Uterine smooth muscle cell (primary cell): ENCODE measurements around the gene BLZF1. TPM values are rescaled to one million over a fixed set of nuclear protein-coding genes. Genes with fewer than 3 reads are reported as not detected.

Source experiments
- total RNA-seq: library from RNA; depleted of rRNA; stranded (reverse); fragments of >200 nt; gene quantifications from 2 replicates; pipeline ENCODE4 v1.2.3, GENCODE V29; 2014

The BLZF1 gene
- 40.5 and 44.6 TPM in 2 replicates for total RNA-seq

DNA sequence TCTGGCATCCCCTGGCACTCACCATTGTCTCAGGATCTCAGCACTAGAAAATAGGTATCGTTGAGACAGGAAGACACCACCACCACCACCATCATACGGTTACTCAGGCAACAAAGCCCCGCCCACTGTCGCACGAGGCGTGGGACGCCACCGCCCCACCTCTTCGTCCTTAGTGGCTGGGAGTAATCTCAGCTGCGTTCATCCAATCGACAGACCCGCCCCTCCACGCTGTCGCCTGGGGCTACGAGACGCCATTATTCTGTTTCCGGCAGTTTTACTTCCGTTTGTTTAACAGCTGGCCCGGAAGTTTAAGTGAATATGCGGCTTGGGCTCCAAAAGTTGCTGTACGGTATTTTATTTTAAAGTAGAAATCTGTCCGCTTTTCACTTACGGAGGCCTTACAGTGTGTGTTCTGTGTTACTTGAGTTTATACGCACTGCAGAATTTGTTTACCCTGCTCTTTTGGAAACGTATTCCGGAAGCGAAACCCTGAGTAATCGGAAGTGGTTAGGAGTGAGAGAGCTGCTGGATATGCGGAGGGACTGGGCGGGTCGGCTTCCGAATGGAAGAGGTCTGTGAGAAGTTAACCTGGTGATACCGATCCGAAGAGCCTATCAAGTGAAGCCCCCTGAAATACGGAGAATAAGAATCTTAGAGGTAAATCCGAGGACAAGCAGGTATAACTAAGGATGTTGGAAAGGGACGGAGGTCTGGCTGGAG, at the start of gene BLZF1, which contains the start of gene NME7:
Gene BLZF1, plus strand, starts transcription at position 510 of the 720 bp plus-strand sequence. CDS start 1,328 bp downstream, outside the sequence.
Gene NME7, minus strand, starts transcription at position 112 of the 720 bp plus-strand sequence. Its CDS starts 87 bp downstream, at position 25.

DNA sequence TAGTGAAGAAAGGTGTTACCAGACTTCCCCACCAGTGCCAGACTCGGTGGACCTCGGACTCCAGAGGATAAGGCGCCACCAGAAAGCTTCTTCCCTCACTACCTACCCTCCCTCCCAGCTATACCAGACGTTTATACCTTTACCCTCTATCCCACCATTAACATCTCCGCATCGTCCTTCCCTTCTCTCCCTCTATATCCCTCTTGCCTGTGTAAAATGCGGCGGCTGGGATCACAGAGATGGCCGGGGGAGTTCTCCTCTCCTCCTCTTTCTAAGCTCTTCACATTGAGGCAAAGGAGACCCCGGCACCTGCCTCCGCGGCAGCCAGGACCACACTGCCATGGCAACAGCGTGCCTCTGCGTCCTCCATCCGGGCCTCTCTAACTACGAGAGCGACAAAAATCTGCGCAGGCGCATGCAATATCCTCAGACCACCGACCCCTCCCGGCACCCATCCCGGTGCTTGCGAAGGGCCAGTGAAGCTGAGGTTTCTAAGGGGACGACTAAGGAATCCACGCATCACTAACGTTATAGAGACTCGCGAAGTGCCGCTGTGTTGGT, 59.2 kb downstream of the BLZF1 start, which contains the start of gene CCDC181:
Gene CCDC181, minus strand, starts transcription at position 394 of the 561 bp plus-strand sequence. CDS start 2,547 bp downstream, outside the sequence.

Other genes starting within 250 kb of the BLZF1 start
- gene NME7, start 398 bp upstream of the BLZF1 start, total RNA-seq: 31.2 and 44.3 TPM in 2 replicates
- 1.2 and 2.0 TPM in 2 replicates for gene CCDC181, start 59.3 kb downstream of the BLZF1 start, total RNA-seq
- 8.3 and 11.4 TPM in 2 replicates for gene SLC19A2, start 117.7 kb downstream of the BLZF1 start, total RNA-seq
- not detected in 2 replicates for gene F5, start 218.3 kb downstream of the BLZF1 start, total RNA-seq